Breast epithelium (tissue), 4 donors: ENCODE measurements around the gene DBF4. TPM values are rescaled to one million over a fixed set of nuclear protein-coding genes. Genes with fewer than 3 reads are reported as not detected.

ENCODE experiments used
- DNase-seq, 2 donors: peaks; one replicate each; pipeline ENCODE4 v3.0.0-alpha.2; 2019; ENCODE audit warnings: low spot score in 2 of 2
- H3K27ac ChIP-seq, 2 donors: fragments of 200-600 bp; sonication (generic) in 1 of 2; one replicate each; pipeline ENCODE4 v1.5.1; 2016 to 2019; ENCODE audit warnings: mild to moderate bottlenecking in 1 of 2
- H3K27me3 ChIP-seq, 2 donors: fragments of 200-600 bp; sonication (generic) in 1 of 2; one replicate each; pipeline versions ENCODE4 v1.5.1 to v1.6.0; 2017 to 2019; ENCODE audit warnings: control low read depth in 1 of 2, mild to moderate bottlenecking in 1 of 2
- H3K36me3 ChIP-seq: fragments of 200-600 bp; one replicate; pipeline ENCODE4 v1.5.1; 2019
- H3K4me1 ChIP-seq, 2 donors: fragments of 200-600 bp; sonication (generic); one replicate each; pipeline ENCODE4 v1.5.1; 2016 to 2019; ENCODE audit warnings: control low read depth in 1 of 2
- H3K4me3 ChIP-seq, 3 donors: fragments of 200-600 bp; sonication (generic); 1 replicate in 2 of 3; 2 replicates in 1 of 3; pipeline ENCODE4 v1.5.1; 2016 to 2019; ENCODE audit warnings: mild to moderate bottlenecking in 3 of 3, moderate library complexity in 2 of 3
- H3K9me3 ChIP-seq, 2 donors: fragments of 200-600 bp; sonication (generic) in 1 of 2; one replicate each; pipeline ENCODE4 v1.5.1; 2016 to 2019; ENCODE audit warnings: control low read depth in 1 of 2
- CTCF ChIP-seq, 3 donors: fragments of 450-650 bp; IDR thresholded peaks; one replicate each; pipeline ENCODE4 v1.5.1; 2016 to 2017; ENCODE audit warnings: antibody characterized with exemption in 3 of 3, mild to moderate bottlenecking in 3 of 3, moderate library complexity in 3 of 3
- POLR2A ChIP-seq: fragments of 450-650 bp; IDR thresholded peaks from one replicate; pipeline ENCODE4 v1.6.1; 2016; ENCODE audit warnings: antibody characterized with exemption, mild to moderate bottlenecking, moderate library complexity
- POLR2AphosphoS5 ChIP-seq, 3 donors: sonication (generic); formaldehyde crosslinking; IDR thresholded peaks; one replicate each; pipeline ENCODE4 v1.6.1; 2017; ENCODE audit warnings: antibody characterized with exemption in 3 of 3
- intact Hi-C: fragments of 100-400 bp; cut with DNase I; formaldehyde crosslinking; loops from one replicate; pipeline ENCODE4 v1.15.1; 2023; ENCODE audit warnings: low total_unique reads
- total RNA-seq, 3 donors: library from RNA; depleted of rRNA; stranded (reverse); fragments of >200 nt; gene quantifications; one replicate each; pipeline ENCODE4 v1.1.0, GENCODE V29; 2016

DBF4 gene
- total RNA-seq, 3 donors from 2014 or later, result 10.1 to 18.6 (median 15.7) TPM

DNA sequence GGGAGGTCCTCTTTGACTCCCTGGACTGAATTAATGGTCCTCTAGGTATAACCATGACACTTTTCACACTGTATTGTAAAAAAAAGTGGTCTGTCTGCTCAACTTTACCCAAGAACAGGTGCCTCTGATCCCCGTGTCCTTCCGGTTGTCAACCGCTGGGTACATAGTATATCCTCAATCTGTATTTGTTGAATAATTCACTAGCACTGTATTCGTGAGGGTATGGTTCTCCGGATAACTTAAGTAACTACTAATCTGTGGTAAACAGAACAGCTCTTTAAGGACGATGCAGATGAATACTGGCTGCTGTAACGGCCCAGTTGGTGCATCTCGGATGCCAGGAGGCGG lies 57.3 kb downstream of the DBF4 start:
- intact Hi-C loops, result no loop called here
- no peaks in the 10 kb centered on the region for H3K27me3 ChIP-seq
- DNase-seq, result no peak
- TF ChIP-seq POLR2A, result no peak
- TF ChIP-seq CTCF (IDR thresholded peaks at IDR 0.05), result no peak
- TF ChIP-seq POLR2AphosphoS5 (IDR thresholded peaks at IDR 0.05), result no peak
- no peaks in the 10 kb centered on the region for H3K36me3 ChIP-seq
- peak overlapping the region; percentile 68 to 82 (median 72) for H3K4me3 ChIP-seq
- no peaks in the 10 kb centered on the region for H3K4me1 ChIP-seq
- H3K9me3 ChIP-seq, result no peaks in the 10 kb centered on the region
- H3K27ac ChIP-seq, result peak overlapping the region; percentile 48

DNA sequence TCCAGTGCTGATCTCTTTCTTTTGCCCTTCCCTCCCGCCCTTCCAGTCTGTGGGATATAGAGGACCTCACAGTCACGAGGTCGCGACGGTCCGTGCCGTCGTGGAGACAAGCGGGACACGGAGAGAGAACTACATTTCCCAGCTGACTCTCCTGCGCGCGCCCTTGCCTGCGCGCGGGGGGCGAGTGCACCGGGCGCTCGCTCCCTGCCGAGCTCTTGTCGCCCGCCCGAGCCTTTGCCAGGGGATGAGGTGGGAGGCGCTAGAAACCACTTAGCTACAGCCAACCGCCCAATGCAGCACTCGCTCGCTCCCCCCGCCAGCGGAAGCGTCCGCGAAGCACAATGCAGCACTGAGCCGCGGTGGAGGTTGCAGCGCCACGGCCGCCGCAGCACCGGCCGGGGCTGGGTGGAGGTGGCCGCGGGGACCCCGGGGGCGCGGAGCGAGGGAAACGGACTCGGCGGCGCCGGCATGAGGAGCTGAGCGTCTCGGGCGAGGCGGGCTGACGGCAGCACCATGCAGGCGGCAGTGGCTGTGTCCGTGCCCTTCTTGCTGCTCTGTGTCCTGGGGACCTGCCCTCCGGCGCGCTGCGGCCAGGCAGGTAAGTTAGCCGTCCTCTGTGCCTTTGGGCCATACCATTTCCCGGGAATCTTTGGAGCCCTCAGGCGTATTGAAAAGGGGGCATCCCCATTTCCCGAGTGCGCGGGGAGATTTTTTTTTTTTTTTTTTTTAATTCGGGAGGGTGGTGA lies 57.8 kb downstream of the DBF4 start, which contains the start of gene ADAM22:
ADAM22 (plus strand) TSS at position 299 of the 746 bp plus-strand sequence; CDS start at position 514, 215 bp downstream.
- Histone ChIP-seq H3K4me1 (no peaks in the 10 kb centered on the region), H3K9me3 (no peaks in the 10 kb centered on the region), H3K4me3 (peak within 1 kb of the TSS; percentile 68 to 82 (median 72)), H3K27ac (peak within 1 kb of the TSS; percentile 48), H3K36me3 (no peaks in the 10 kb centered on the region), H3K27me3 (no peaks in the 10 kb centered on the region)
- DNase-seq, result peak; percentile 70 to 75
- intact Hi-C loops, result no loop called here
- no peak for TF ChIP-seq POLR2A
- TF ChIP-seq POLR2AphosphoS5 (IDR thresholded peaks at IDR 0.05), result peak in 1 of 3 donors; percentile 11
- TF ChIP-seq CTCF (IDR thresholded peaks at IDR 0.05), result no peak

GRCh38 chr7:87934699-87935383 lies 58.5 kb downstream of the DBF4 start:
- no peak for DNase-seq
- TF ChIP-seq POLR2AphosphoS5 (IDR thresholded peaks at IDR 0.05), result no peak
- TF ChIP-seq POLR2A, result no peak
- TF ChIP-seq CTCF (IDR thresholded peaks at IDR 0.05), result no peak
- Histone ChIP-seq H3K4me3 (peak overlapping the region; percentile 68 to 82 (median 72)), H3K9me3 (no peaks in the 10 kb centered on the region), H3K27ac (no peak overlapping the region), H3K4me1 (no peaks in the 10 kb centered on the region), H3K36me3 (no peaks in the 10 kb centered on the region), H3K27me3 (no peaks in the 10 kb centered on the region)
- intact Hi-C loops, result no loop called here

- Histone ChIP-seq H3K4me3 (peak overlapping the region; percentile 68 to 82 (median 72)), H3K27me3 (no peaks in the 10 kb centered on the region), H3K27ac (no peak overlapping the region), H3K36me3 (no peaks in the 10 kb centered on the region), H3K9me3 (no peaks in the 10 kb centered on the region), H3K4me1 (no peaks in the 10 kb centered on the region)
- intact Hi-C loops, result no loop called here
- no peak for TF ChIP-seq POLR2A
- TF ChIP-seq CTCF (IDR thresholded peaks at IDR 0.05), result no peak
- no peak for TF ChIP-seq POLR2AphosphoS5 (IDR thresholded peaks at IDR 0.05)
- no peak for DNase-seq
Observed at GRCh38 chr7:87935384-87935706, 59.1 kb downstream of the DBF4 start.

DNA sequence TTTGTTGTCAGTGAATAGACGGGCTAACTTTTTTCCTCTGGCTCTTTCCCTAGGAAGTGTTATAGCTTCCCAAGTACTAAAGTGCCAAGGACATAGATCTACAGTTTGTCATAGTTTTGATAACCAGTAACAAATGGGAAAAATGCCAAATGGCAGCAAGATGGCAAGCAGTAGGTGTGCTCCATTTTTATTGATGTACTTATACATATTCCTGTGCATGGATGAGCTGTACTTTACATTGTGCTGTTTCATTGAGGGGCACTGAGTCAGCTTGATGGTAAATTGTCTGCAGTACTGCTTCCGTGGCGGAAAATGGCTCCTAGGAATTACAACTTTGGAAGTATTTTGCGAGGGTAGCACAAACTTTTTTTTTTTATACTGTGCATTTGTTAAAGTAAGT lies 64.8 kb downstream of the DBF4 start:
- intact Hi-C loops, result no loop called here
- no peak for DNase-seq

More for the DNA sequence above, 64.8 kb downstream of the DBF4 start:
- Histone ChIP-seq H3K27me3 (no peaks in the 10 kb centered on the region), H3K4me1 (no peaks in the 10 kb centered on the region), H3K27ac (no peak overlapping the region), H3K36me3 (no peaks in the 10 kb centered on the region), H3K4me3 (no peak overlapping the region), H3K9me3 (no peaks in the 10 kb centered on the region)
- no peak for TF ChIP-seq POLR2A
- TF ChIP-seq CTCF (IDR thresholded peaks at IDR 0.05), result no peak
- no peak for TF ChIP-seq POLR2AphosphoS5 (IDR thresholded peaks at IDR 0.05)
